Kidney (tissue), 14 donors: ENCODE data around the gene FOXQ1. TPM values are rescaled to one million over a fixed set of nuclear protein-coding genes. Genes with fewer than 3 reads are reported as not detected.

Source experiments
- DNase-seq, 5 donors: peaks; one replicate each; pipeline ENCODE4 v3.0.0-alpha.2; 2013 to 2020
- FAIRE-seq: peaks from 2 replicates; lab custom pipeline; 2012; peaks lifted over from hg19 to GRCh38; lab: Jason Lieb, UNC
- H3K27ac ChIP-seq, 2 donors: one replicate each; pipeline ENCODE4 v1.7.0; 2013; ENCODE audit warnings: low read depth in 2 of 2, low read length in 2 of 2, inconsistent platforms in 1 of 2
- H3K27me3 ChIP-seq: one replicate; pipeline ENCODE4 v1.7.1; 2013; ENCODE audit warnings: low read length, inconsistent platforms; ENCODE audit not compliant: control insufficient read depth, insufficient read depth
- H3K36me3 ChIP-seq, 3 donors: one replicate each; pipeline versions ENCODE4 v1.7.0 to v1.7.1; 2013; ENCODE audit warnings: low read length in 3 of 3, control low read depth in 1 of 3, inconsistent platforms in 1 of 3; ENCODE audit not compliant: insufficient read depth in 3 of 3, control insufficient read depth in 2 of 3
- H3K4me1 ChIP-seq, 3 donors: one replicate each; pipeline versions ENCODE4 v1.7.0 to v1.7.1; 2013; ENCODE audit warnings: low read length in 3 of 3, inconsistent platforms in 1 of 3, low read depth in 1 of 3; ENCODE audit not compliant: control insufficient read depth in 2 of 3, insufficient read depth in 2 of 3
- H3K4me3 ChIP-seq, 3 donors: one replicate each; pipeline versions ENCODE4 v1.7.0 to v1.8.1; 2013; ENCODE audit warnings: low read length in 3 of 3, control low read depth in 1 of 3, inconsistent platforms in 1 of 3
- H3K9ac ChIP-seq, 3 donors: one replicate each; pipeline versions ENCODE4 v1.7.0 to v1.7.1; 2013; ENCODE audit warnings: low read length in 3 of 3, control low read depth in 1 of 3, inconsistent platforms in 1 of 3
- H3K9me3 ChIP-seq, 3 donors: one replicate each; pipeline versions ENCODE4 v1.7.0 to v1.7.1; 2013; ENCODE audit warnings: low read length in 3 of 3, control low read depth in 1 of 3, inconsistent platforms in 1 of 3; ENCODE audit not compliant: control insufficient read depth in 2 of 3, insufficient read depth in 1 of 3
- intact Hi-C: fragments of 100-400 bp; cut with DNase I; formaldehyde crosslinking; loops from one replicate; pipeline ENCODE4 v1.11.1; 2022
- polyA plus RNA-seq: library from polyadenylated mRNA; stranded (reverse); fragments of 350-450 nt; fragmentation: Illumina TruSeq; extraction: RNeasy Lipid Tissue Mini Kit (QIAGEN cat#74804); gene quantifications from one replicate; pipeline ENCODE4 v1.2.3, GENCODE V29; 2014; ENCODE audit warnings: low read depth, low replicate concordance; ENCODE audit not compliant: insufficient read depth
- total RNA-seq: library from RNA; stranded (reverse); fragmentation: NEBNext Ultra II Directional; extraction: Animal tissue kit (Norgen Biotek cat#: 25700); gene quantifications from one replicate; pipeline ENCODE4 v1.2.1, GENCODE V29; 2021
- TF ChIP-seq, protein P1 (sequence below): IDR thresholded peaks from 3 replicates; pipeline ENCODE4 v1.5.1; 2012; ENCODE audit warnings: mild to moderate bottlenecking, moderate library complexity, borderline replicate concordance; ENCODE audit not compliant: insufficient read depth; ENCODE audit errors: extremely low read depth
- donor health status: control.
- donor health status: control.
- donor health status: control.
- donor health status: control.
- donor health status: control.
- donor health status: DM: yes; HTN: yes; CAD: no.
- donor health status: Normal renal cell carcinoma (clear cell type).

FOXQ1 gene
- total and polyA plus RNA-seq, 2 donors from 2014 or later = 6.0 to 33.6 TPM

DNA sequence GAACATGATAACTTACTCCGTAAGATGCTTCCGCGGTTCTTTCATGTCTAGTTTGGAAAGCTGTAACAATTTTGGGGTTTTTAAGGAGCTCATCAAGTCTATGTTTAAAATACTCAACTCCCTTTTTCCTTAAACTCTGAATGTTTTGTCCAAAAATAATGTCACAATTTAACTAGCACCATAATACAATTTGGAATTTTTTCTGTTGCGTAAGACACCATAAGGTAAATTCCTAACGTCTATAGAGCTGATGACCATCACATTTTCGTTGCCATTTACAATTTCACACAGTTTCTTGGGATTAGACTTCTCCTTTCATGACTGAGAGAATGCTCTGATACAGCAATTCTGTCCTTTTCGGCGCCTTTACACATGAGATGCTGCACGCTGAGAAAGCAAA lies 50.7 kb downstream of the FOXQ1 start:
- no peak for DNase-seq
- Histone ChIP-seq H3K36me3 (no peaks in the 10 kb centered on the region), H3K9me3 (no peaks in the 10 kb centered on the region), H3K4me1 (no peaks in the 10 kb centered on the region), H3K4me3 (no peak overlapping the region), H3K9ac (no peak overlapping the region), H3K27me3 (no peaks in the 10 kb centered on the region), H3K27ac (no peak overlapping the region)
- no peak for FAIRE-seq
- TF ChIP-seq, protein P1, sequence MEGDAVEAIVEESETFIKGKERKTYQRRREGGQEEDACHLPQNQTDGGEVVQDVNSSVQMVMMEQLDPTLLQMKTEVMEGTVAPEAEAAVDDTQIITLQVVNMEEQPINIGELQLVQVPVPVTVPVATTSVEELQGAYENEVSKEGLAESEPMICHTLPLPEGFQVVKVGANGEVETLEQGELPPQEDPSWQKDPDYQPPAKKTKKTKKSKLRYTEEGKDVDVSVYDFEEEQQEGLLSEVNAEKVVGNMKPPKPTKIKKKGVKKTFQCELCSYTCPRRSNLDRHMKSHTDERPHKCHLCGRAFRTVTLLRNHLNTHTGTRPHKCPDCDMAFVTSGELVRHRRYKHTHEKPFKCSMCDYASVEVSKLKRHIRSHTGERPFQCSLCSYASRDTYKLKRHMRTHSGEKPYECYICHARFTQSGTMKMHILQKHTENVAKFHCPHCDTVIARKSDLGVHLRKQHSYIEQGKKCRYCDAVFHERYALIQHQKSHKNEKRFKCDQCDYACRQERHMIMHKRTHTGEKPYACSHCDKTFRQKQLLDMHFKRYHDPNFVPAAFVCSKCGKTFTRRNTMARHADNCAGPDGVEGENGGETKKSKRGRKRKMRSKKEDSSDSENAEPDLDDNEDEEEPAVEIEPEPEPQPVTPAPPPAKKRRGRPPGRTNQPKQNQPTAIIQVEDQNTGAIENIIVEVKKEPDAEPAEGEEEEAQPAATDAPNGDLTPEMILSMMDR = no peak
- intact Hi-C loops = no loop called here

DNA sequence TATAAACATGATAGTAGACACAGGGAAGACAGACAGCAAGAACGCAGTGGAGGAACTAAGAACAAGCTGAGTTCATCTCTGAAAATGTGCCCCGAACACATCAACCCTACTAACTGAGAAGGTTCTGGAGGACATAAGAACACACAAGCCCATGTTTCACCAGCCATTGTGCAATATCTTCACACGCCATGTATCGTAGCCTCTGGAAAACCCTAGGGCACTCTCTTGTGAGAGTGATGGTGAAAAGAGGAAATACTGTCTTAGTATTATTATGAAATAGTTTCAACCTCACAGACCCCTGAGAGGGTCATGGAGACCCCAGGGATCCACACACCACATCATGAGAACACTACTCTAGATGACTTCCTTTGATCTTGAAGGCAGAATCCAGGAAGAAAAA lies 51.4 kb downstream of the FOXQ1 start:
- FAIRE-seq = no peak
- TF ChIP-seq, protein P1 = no peak
- no peak overlapping the region for H3K27ac ChIP-seq

DNA sequence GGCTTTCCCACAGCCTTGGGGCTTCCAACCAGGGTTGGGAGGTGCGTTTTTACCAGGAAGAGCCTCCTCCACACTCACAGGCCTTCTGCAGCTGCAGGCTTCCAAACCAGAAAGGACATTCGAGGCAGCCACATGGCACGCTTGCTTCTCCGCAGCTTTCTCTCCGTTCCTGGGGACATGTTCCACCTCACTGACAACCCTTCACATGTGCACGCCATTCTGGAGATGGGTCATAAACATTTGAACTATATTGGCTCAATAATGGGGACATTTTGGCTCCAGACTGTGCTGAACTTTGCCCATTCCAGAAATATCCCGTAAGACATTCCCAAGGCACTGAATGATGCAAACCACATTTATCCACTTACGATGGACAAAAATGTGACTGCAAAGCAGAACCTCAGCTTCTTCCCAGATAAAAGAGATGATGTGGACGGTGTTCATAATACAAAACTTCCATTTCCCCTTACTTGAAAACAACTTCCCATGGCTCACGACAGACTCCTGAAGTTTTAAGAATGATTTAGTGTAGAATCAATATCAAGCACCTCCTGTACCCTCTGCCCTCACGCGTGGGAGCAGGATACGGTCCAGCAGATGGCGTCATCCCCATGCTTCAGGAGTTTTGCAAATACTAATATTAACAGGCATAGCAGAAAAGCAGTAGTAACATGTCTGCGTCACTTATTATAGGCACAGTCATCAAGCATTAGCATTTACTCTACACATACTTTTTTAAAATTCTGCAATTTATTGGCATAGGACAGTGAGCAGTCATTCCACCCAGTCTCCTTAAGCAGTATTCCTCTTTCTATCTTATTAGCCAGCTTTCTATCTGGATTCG lies 52.1 kb downstream of the FOXQ1 start:
- H3K27me3 ChIP-seq = no peaks in the 10 kb centered on the region
- no peaks in the 10 kb centered on the region for H3K36me3 ChIP-seq
- no peaks in the 10 kb centered on the region for H3K9me3 ChIP-seq
- H3K4me1 ChIP-seq = no peaks in the 10 kb centered on the region
- intact Hi-C loops = no loop called here
- H3K27ac ChIP-seq = no peak overlapping the region
- no peak overlapping the region for H3K9ac ChIP-seq
- DNase-seq = peak in 2 of 5 donors; percentile 47 to 54
- FAIRE-seq = no peak
- TF ChIP-seq, protein P1 = no peak
- no peak overlapping the region for H3K4me3 ChIP-seq

More for the DNA sequence above, 51.4 kb downstream of the FOXQ1 start:
- no peaks in the 10 kb centered on the region for H3K4me1 ChIP-seq
- no peaks in the 10 kb centered on the region for H3K27me3 ChIP-seq
- no peak overlapping the region for H3K9ac ChIP-seq
- no peak for DNase-seq
- no peaks in the 10 kb centered on the region for H3K9me3 ChIP-seq
- H3K36me3 ChIP-seq = no peaks in the 10 kb centered on the region
- intact Hi-C loops = no loop called here
- H3K4me3 ChIP-seq = no peak overlapping the region

Other genes with a start within 250 kb of the FOXQ1 start
- gene FOXF2, start 77.5 kb downstream of the FOXQ1 start, total RNA-seq = 0.44 TPM
- not detected for gene FOXF2, start 77.5 kb downstream of the FOXQ1 start, polyA plus RNA-seq